HepG2 (cell line): ENCODE data around the gene FAM117A. TPM values are rescaled to one million over a fixed set of nuclear protein-coding genes. Genes with fewer than 3 reads are reported as not detected.

Experiments
- ATAC-seq: fragments of 200-7000 bp; cut with Tn5 transposase; 3 replicates; pipeline ENCODE4 v1.9.1; 2020; ENCODE audit warnings: mild to moderate bottlenecking, moderate library complexity
- BruUV-seq: library from RNA; stranded (reverse); fragments of 400-500 nt; replicated peaks from 2 replicates; lab custom pipeline; 2021; lab: Mats Ljungman, UMichigan
- CTCF ChIA-PET: fragments of 300-600 bp; formaldehyde crosslinking; extraction: SDS; loops from one replicate; lab custom pipeline; 2021; ENCODE audit warnings: low total read pairs, inconsistent platforms, low intra/inter-chr PET ratio; lab: Yijun Ruan, JAX
- POLR2A ChIA-PET: fragments of 350-600 bp; sonication (Branson Sonifier 250); formaldehyde crosslinking; loops from one replicate; lab custom pipeline; 2020; ENCODE audit warnings: antibody characterized with exemption, inconsistent platforms; lab: Yijun Ruan, JAX
- DNase-seq: peaks from one replicate; pipeline ENCODE4 v3.0.0-alpha.2; 2015; ENCODE audit warnings: low spot score
- FAIRE-seq: peaks from 3 replicates; lab custom pipeline; 2011; peaks lifted over from hg19 to GRCh38; lab: Jason Lieb, UNC
- H2AFZ ChIP-seq: one replicate; pipeline ENCODE4 v1.6.1; 2011; ENCODE audit warnings: low read length, inconsistent platforms
- H3K27ac ChIP-seq: fragments of 300-600 bp; 3 replicates; pipeline ENCODE4 v1.8.0; 2011; ENCODE audit warnings: mixed run types, mild to moderate bottlenecking, mixed read lengths, low read length, inconsistent platforms; ENCODE audit not compliant: insufficient read depth; ENCODE audit errors: extremely low read length
- H3K27me3 ChIP-seq, 2 experiments: fragments of 200-600 bp in 1 of 2; 2 replicates in 1 of 2; 3 replicates in 1 of 2; pipeline versions ENCODE4 v1.6.0 to v1.8.0; 2011; ENCODE audit warnings: low read length in 2 of 2, mild to moderate bottlenecking in 2 of 2, moderate library complexity in 2 of 2, inconsistent platforms in 1 of 2; ENCODE audit not compliant: insufficient read depth in 2 of 2, control insufficient read depth in 1 of 2
- H3K36me3 ChIP-seq, 2 experiments: fragments of 200-600 bp in 1 of 2; replicated peaks in 1 of 2; 2 replicates in 1 of 2; 3 replicates in 1 of 2; pipeline versions ENCODE4 v1.5.1 to v1.8.0; 2011; ENCODE audit warnings: low read length in 2 of 2, inconsistent platforms in 1 of 2; ENCODE audit not compliant: insufficient read depth in 2 of 2, control insufficient read depth in 1 of 2
- H3K4me1 ChIP-seq: 2 replicates; pipeline ENCODE4 v1.5.1; 2012; ENCODE audit warnings: low read length, inconsistent platforms; ENCODE audit not compliant: insufficient read depth
- H3K4me2 ChIP-seq: 2 replicates; pipeline ENCODE4 v1.6.0; 2011; ENCODE audit warnings: low read depth, low read length, inconsistent platforms
- H3K4me3 ChIP-seq, 3 experiments: fragments of 200-600 bp in 1 of 3; sonication (generic), shearing (Covaris generic) in 1 of 3; replicated peaks in 1 of 3; 2 replicates each; pipeline ENCODE4 v1.5.1; 2011 to 2016; ENCODE audit warnings: low read length in 3 of 3, inconsistent platforms in 2 of 3, low read depth in 2 of 3, mild to moderate bottlenecking in 2 of 3, control low read depth in 1 of 3, mixed read lengths in 1 of 3; ENCODE audit not compliant: insufficient read depth in 1 of 3
- H3K79me2 ChIP-seq: one replicate; pipeline ENCODE4 v1.6.1; 2011; ENCODE audit warnings: low read length, inconsistent platforms; ENCODE audit not compliant: insufficient read depth
- H3K9ac ChIP-seq: 2 replicates; pipeline ENCODE4 v1.6.0; 2011; ENCODE audit warnings: mild to moderate bottlenecking, low read depth, low read length, inconsistent platforms; ENCODE audit not compliant: insufficient read depth
- H3K9me3 ChIP-seq: 2 replicates; pipeline ENCODE4 v1.5.1; 2012; ENCODE audit warnings: mild to moderate bottlenecking, low read length
- H4K20me1 ChIP-seq: 2 replicates; pipeline ENCODE4 v1.6.0; 2011; ENCODE audit warnings: inconsistent platforms, mild to moderate bottlenecking, low read length, moderate library complexity; ENCODE audit not compliant: insufficient read depth
- KLF13 ChIP-seq: sonication (generic); formaldehyde crosslinking; IDR thresholded peaks from 2 replicates; pipeline ENCODE4 v1.4.0; 2020; ENCODE audit warnings: mild to moderate bottlenecking, missing genetic modification reagents
- NR2F1 ChIP-seq, 2 experiments: fragments of 450-650 bp in 1 of 2; formaldehyde crosslinking in 1 of 2; IDR thresholded peaks; 2 replicates each; pipeline versions ENCODE4 v1.5.0 to v1.6.1; 2016 to 2020; ENCODE audit warnings: mild to moderate bottlenecking in 1 of 2, missing compliant biosample characterization in 1 of 2, missing genetic modification reagents in 1 of 2, moderate library complexity in 1 of 2
- NR2F6 ChIP-seq, 2 experiments: IDR thresholded peaks; 2 replicates each; pipeline ENCODE4 v1.6.1; 2016; ENCODE audit warnings: antibody characterized with exemption in 1 of 2, mild to moderate bottlenecking in 1 of 2
- TEAD3 ChIP-seq: optimal IDR thresholded peaks from 2 replicates; pipeline ENCODE3; 2016; ENCODE audit warnings: borderline replicate concordance
- ZC3H13 ChIP-seq: sonication (generic); formaldehyde crosslinking; IDR thresholded peaks from 2 replicates; pipeline ENCODE4 v1.8.1; 2023; ENCODE audit warnings: mild to moderate bottlenecking, missing genetic modification reagents, moderate library complexity
- ZNF724P ChIP-seq: sonication (generic); formaldehyde crosslinking; IDR thresholded peaks from 2 replicates; pipeline ENCODE4 v1.8.0; 2022; ENCODE audit warnings: missing genetic modification reagents, borderline replicate concordance
- WGBS: methylation state at CpG from one replicate; pipeline ENCODE4 v1.1.6; 2017; ENCODE audit warnings: low lambda C conversion rate; 5-methylcytosine and 5-hydroxymethylcytosine counted together
- in situ Hi-C: cut with HindIII; loops from 2 replicates; pipeline ENCODE4 v1.10.0; 2017; ENCODE audit warnings: low pct_unique_long_range_greater_than_20kb; ENCODE audit not compliant: extremely low pct_ligation_motif_present
- intact Hi-C: fragments of 100-400 bp; cut with micrococcal nuclease; formaldehyde crosslinking; loops from one replicate; pipeline ENCODE4 v1.10.0; 2022; ENCODE audit not compliant: unreplicated experiment
- polyA plus RNA-seq, 8 experiments: library from polyadenylated mRNA; depleted of rRNA in 3 of 8; stranded (reverse) in 7 of 8; unstranded in 1 of 8; fragments of >200 nt; fragmentation: Illumina TruSeq in 4 of 8; extraction: Trizol in 4 of 8; gene quantifications; 2 replicates each; pipeline versions ENCODE4 v1.2.1 to v1.2.3, GENCODE V29; 2011 to 2016; ENCODE audit warnings: low read depth in 4 of 8, missing spikeins in 1 of 8, mixed read lengths in 1 of 8; ENCODE audit not compliant: insufficient read depth in 1 of 8
- total RNA-seq, 5 experiments: library from RNA; depleted of rRNA; stranded (reverse); fragments of >200 nt; fragmentation: Illumina TruSeq; extraction: Trizol; gene quantifications; 2 replicates each; pipeline ENCODE4 v1.2.3, GENCODE V29; 2016; ENCODE audit warnings: low read depth in 1 of 5
- TF ChIP-seq, protein P1 (sequence below): sonication (generic); formaldehyde crosslinking; IDR thresholded peaks from 2 replicates; pipeline ENCODE4 v1.8.0; 2022; ENCODE audit warnings: missing genetic modification reagents, mild to moderate bottlenecking, moderate library complexity, borderline replicate concordance

FAM117A gene
- total and polyA plus RNA-seq, 2 of the 13 experiments (the other 11 are each of a cell fraction or from before 2014, with no cell fraction given) = 12.1 to 19.8 TPM

DNA sequence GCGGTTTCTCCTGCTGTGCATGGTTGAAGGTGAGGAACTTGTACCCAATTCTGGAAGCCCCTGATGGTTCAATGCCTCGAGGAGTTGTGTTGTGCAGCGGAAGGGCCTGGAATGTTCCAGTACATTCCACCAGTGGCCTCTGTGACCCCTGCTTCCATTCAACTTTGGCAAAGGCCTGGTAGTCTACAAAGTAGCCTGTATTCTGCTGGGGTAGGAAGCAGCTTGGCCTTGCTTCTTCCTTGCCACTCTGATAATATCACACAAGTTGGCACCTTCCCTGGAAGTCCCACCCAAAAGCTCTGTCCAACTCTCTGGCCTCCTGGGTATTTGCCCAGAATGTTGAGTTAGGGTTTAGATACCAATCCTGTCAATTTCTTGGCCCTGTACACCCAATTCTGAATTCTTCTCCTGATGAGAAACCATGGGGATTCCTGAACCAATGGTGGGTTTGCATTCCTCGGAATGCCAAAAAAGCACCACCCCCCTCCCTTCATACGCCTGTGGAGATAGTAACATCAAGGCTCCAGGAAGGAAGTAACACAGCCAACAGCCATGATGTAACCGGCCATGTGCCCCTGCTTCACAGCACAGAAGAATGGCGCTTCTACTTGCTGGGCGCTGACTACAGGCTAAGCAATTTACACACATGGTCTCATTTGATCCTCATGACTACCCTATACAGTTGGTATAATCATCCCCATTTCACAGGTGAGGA, 11.8 kb upstream of the FAM117A start:
- POLR2A ChIA-PET = interaction anchor here (1.1 to 1.4 kb wide), 2 partner anchors 11 to 13 kb away, joined by 4 to 5 read pairs; partner anchors contain the start of gene FAM117A
- H3K36me3 ChIP-seq = no peaks in the 10 kb centered on the region
- CTCF ChIA-PET = no interaction called here
- H4K20me1 ChIP-seq = no peaks in the 10 kb centered on the region
- H3K4me1 ChIP-seq = no peaks in the 10 kb centered on the region; the same call in 1 of the 2 replicates
- H3K9ac ChIP-seq = no peak overlapping the region
- no peaks in the 10 kb centered on the region for H3K9me3 ChIP-seq
- in situ Hi-C loops = no loop called here
- 54% methylated on average over 8 of the region's 8 CpGs for WGBS
- H3K4me3 ChIP-seq = no peak overlapping the region
- DNase-seq (peak; percentile 18), ATAC-seq (peak; percentile 47; the same call in 2 of the 3 replicates), FAIRE-seq (no peak)
- H3K27me3 ChIP-seq = peaks cover 2 to 14% of the 10 kb centered on the region in 2 experiments; a peak in 3 of 5 replicates
- H2AFZ ChIP-seq = no peak overlapping the region
- H3K27ac ChIP-seq = no peak overlapping the region
- no TSS peak for BruUV-seq
- H3K4me2 ChIP-seq = no peak overlapping the region
- intact Hi-C loops = no loop called here
- TF ChIP-seq KLF13 = no peak
- no peak for TF ChIP-seq ZNF724P (CRISPR knock-in tag)
- TF ChIP-seq TEAD3 (CRISPR knock-in tag) = peak; percentile 94
- peak in 1 of 2 experiments; percentile 88; a peak in 2 of 4 replicates for TF ChIP-seq NR2F1 (CRISPR knock-in tag; IDR thresholded peaks at IDR 0.05)
- no peak for TF ChIP-seq ZC3H13 (CRISPR knock-in tag)
- peak; percentile 69 for TF ChIP-seq NR2F6 (IDR thresholded peaks at IDR 0.05)
- TF ChIP-seq NR2F6 (CRISPR knock-in tag; IDR thresholded peaks at IDR 0.05) = peak; percentile 61; the same call in 1 of the 2 replicates
- TF ChIP-seq, protein P1, sequence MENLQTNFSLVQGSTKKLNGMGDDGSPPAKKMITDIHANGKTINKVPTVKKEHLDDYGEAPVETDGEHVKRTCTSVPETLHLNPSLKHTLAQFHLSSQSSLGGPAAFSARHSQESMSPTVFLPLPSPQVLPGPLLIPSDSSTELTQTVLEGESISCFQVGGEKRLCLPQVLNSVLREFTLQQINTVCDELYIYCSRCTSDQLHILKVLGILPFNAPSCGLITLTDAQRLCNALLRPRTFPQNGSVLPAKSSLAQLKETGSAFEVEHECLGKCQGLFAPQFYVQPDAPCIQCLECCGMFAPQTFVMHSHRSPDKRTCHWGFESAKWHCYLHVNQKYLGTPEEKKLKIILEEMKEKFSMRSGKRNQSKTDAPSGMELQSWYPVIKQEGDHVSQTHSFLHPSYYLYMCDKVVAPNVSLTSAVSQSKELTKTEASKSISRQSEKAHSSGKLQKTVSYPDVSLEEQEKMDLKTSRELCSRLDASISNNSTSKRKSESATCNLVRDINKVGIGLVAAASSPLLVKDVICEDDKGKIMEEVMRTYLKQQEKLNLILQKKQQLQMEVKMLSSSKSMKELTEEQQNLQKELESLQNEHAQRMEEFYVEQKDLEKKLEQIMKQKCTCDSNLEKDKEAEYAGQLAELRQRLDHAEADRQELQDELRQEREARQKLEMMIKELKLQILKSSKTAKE (CRISPR knock-in tag) = no peak
- H3K79me2 ChIP-seq = no peaks in the 10 kb centered on the region
